Measurements from ENCODE around the gene C20orf141. TPM values are rescaled to one million over a fixed set of nuclear protein-coding genes. Genes with fewer than 3 reads are reported as not detected.

C20orf141 gene
- total and polyA plus RNA-seq, 4 donors = not detected

- Histone ChIP-seq H3K27ac (ENCODE audit: low read depth in 1 of 2, low read length in 2 of 2) (no peak overlapping the region), H3K9me3 (ENCODE audit: control insufficient read depth in 4 of 4, low read length in 3 of 4) (peaks cover 3 to 9% (median 4%) of the 10 kb centered on the region in 4 donors), H3K9ac (ENCODE audit: low read depth in 1 of 2, low read length in 2 of 2) (no peak overlapping the region), H3K27me3 (ENCODE audit: control insufficient read depth in 4 of 4, insufficient read depth in 4 of 4, low read length in 3 of 4) (peaks cover 4 to 13% (median 8%) of the 10 kb centered on the region in 4 donors), H3K36me3 (ENCODE audit: control insufficient read depth in 4 of 4, insufficient read depth in 3 of 4, low read depth in 1 of 4, low read length in 3 of 4) (peaks cover 0 to 2% (median 0%) of the 10 kb centered on the region in 4 donors), H3K4me3 (ENCODE audit: low read depth in 1 of 3, low read length in 3 of 3) (no peak overlapping the region), H3K4me1 (ENCODE audit: control insufficient read depth in 4 of 4, insufficient read depth in 4 of 4, low read length in 3 of 4) (peaks cover 0 to 8% (median 4%) of the 10 kb centered on the region in 4 donors)
- WGBS = 85% methylated on average over 19 of the region's 19 CpGs
- DNase-seq (ENCODE audit: low spot score) = no peak
- TF ChIP-seq YY1 (IDR thresholded peaks at IDR 0.05) = no peak
- TF ChIP-seq FOXA2 (IDR thresholded peaks at IDR 0.05) = no peak
- no peak for TF ChIP-seq RXRA (IDR thresholded peaks at IDR 0.05)
- TF ChIP-seq JUND (IDR thresholded peaks at IDR 0.05) = no peak
- TF ChIP-seq HNF4A (conservative IDR thresholded peaks at IDR 0.05) = no peak
- no peak for TF ChIP-seq GABPA (IDR thresholded peaks at IDR 0.05 in 1 of 2, conservative IDR thresholded peaks at IDR 0.05 in 1 of 2)
- TF ChIP-seq TAF1 (conservative IDR thresholded peaks at IDR 0.05) = no peak
- TF ChIP-seq RAD21 (IDR thresholded peaks at IDR 0.05) = no peak
- TF ChIP-seq, protein P1, sequence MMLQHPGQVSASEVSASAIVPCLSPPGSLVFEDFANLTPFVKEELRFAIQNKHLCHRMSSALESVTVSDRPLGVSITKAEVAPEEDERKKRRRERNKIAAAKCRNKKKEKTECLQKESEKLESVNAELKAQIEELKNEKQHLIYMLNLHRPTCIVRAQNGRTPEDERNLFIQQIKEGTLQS (IDR thresholded peaks at IDR 0.05) = no peak
- TF ChIP-seq, protein P2, sequence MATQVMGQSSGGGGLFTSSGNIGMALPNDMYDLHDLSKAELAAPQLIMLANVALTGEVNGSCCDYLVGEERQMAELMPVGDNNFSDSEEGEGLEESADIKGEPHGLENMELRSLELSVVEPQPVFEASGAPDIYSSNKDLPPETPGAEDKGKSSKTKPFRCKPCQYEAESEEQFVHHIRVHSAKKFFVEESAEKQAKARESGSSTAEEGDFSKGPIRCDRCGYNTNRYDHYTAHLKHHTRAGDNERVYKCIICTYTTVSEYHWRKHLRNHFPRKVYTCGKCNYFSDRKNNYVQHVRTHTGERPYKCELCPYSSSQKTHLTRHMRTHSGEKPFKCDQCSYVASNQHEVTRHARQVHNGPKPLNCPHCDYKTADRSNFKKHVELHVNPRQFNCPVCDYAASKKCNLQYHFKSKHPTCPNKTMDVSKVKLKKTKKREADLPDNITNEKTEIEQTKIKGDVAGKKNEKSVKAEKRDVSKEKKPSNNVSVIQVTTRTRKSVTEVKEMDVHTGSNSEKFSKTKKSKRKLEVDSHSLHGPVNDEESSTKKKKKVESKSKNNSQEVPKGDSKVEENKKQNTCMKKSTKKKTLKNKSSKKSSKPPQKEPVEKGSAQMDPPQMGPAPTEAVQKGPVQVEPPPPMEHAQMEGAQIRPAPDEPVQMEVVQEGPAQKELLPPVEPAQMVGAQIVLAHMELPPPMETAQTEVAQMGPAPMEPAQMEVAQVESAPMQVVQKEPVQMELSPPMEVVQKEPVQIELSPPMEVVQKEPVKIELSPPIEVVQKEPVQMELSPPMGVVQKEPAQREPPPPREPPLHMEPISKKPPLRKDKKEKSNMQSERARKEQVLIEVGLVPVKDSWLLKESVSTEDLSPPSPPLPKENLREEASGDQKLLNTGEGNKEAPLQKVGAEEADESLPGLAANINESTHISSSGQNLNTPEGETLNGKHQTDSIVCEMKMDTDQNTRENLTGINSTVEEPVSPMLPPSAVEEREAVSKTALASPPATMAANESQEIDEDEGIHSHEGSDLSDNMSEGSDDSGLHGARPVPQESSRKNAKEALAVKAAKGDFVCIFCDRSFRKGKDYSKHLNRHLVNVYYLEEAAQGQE (IDR thresholded peaks at IDR 0.05) = no peak
- TF ChIP-seq CTCF (IDR thresholded peaks at IDR 0.05; ENCODE audit: low read depth, low read length, missing input control) = no peak
- no peak for TF ChIP-seq FOXA1 (IDR thresholded peaks at IDR 0.05)
- TF ChIP-seq HNF4G (IDR thresholded peaks at IDR 0.05) = no peak
- no peak for TF ChIP-seq NR2F2 (IDR thresholded peaks at IDR 0.05)
- TF ChIP-seq EGR1 (IDR thresholded peaks at IDR 0.05; ENCODE audit: low read depth in 2 of 2) = no peak
These were observed 16.5 kb upstream of the C20orf141 start for GRCh38 chr20:2798095-2798805.

GRCh38 chr20:2798814-2799213 lies 16.0 kb upstream of the C20orf141 start:
- no peak for DNase-seq (ENCODE audit: low spot score)

More at GRCh38 chr20:2798814-2799213, 16.0 kb upstream of the C20orf141 start:
- H3K9ac ChIP-seq (ENCODE audit: low read depth in 1 of 2, low read length in 2 of 2) = no peak overlapping the region
- H3K36me3 ChIP-seq (ENCODE audit: control insufficient read depth in 4 of 4, insufficient read depth in 3 of 4, low read depth in 1 of 4, low read length in 3 of 4) = peaks cover 0 to 2% (median 0%) of the 10 kb centered on the region in 4 donors
- 73% methylated on average over 6 of the region's 6 CpGs for WGBS
- no peak overlapping the region for H3K27ac ChIP-seq (ENCODE audit: low read depth in 1 of 2, low read length in 2 of 2)
- H3K9me3 ChIP-seq (ENCODE audit: control insufficient read depth in 4 of 4, low read length in 3 of 4) = peaks cover 3 to 9% (median 4%) of the 10 kb centered on the region in 4 donors
- peaks cover 0 to 8% (median 4%) of the 10 kb centered on the region in 4 donors for H3K4me1 ChIP-seq (ENCODE audit: control insufficient read depth in 4 of 4, insufficient read depth in 4 of 4, low read length in 3 of 4)
- TF ChIP-seq, protein P2 (IDR thresholded peaks at IDR 0.05) = no peak
- TF ChIP-seq, protein P1 (IDR thresholded peaks at IDR 0.05) = no peak
- no peak for TF ChIP-seq RXRA (IDR thresholded peaks at IDR 0.05)
- no peak for TF ChIP-seq RAD21 (IDR thresholded peaks at IDR 0.05)
- no peak for TF ChIP-seq NR2F2 (IDR thresholded peaks at IDR 0.05)
- no peak for TF ChIP-seq FOXA1 (IDR thresholded peaks at IDR 0.05)
- no peak for TF ChIP-seq FOXA2 (IDR thresholded peaks at IDR 0.05)
- H3K27me3 ChIP-seq (ENCODE audit: control insufficient read depth in 4 of 4, insufficient read depth in 4 of 4, low read length in 3 of 4) = peaks cover 4 to 13% (median 8%) of the 10 kb centered on the region in 4 donors
- H3K4me3 ChIP-seq (ENCODE audit: low read depth in 1 of 3, low read length in 3 of 3) = no peak overlapping the region
